SU-DHL-6 (cell line): ENCODE measurements around the gene GLI3.

Experiments
- CTCF ChIP-seq: fragments of 200-600 bp; sonication (generic); IDR thresholded peaks from one replicate; pipeline ENCODE4 v1.5.1; 2017; ENCODE audit warnings: antibody characterized with exemption, mild to moderate bottlenecking, low read length, moderate library complexity; ENCODE audit not compliant: insufficient read depth, poor library complexity, severe bottlenecking
- EZH2phosphoT487 ChIP-seq: fragments of 200-600 bp; sonication (generic), shearing (Covaris generic); conservative IDR thresholded peaks from 2 replicates; pipeline ENCODE4 v1.6.1; 2018; ENCODE audit warnings: mild to moderate bottlenecking, antibody characterized with exemption, low read length, moderate library complexity, mixed read lengths

- TF ChIP-seq CTCF (no peak), EZH2phosphoT487 (no peak)
Measured at GRCh38 chr7:42234736-42235135, 2.3 kb downstream of the GLI3 start.
